Ishikawa (cell line): ENCODE measurements around the gene PLPPR1.

Experiments
- FOXM1 ChIP-seq: IDR thresholded peaks from 2 replicates; pipeline ENCODE4 v1.6.1; 2012; ENCODE audit warnings: low read depth, borderline replicate concordance
- RAD21 ChIP-seq: IDR thresholded peaks from 2 replicates; pipeline ENCODE4 v1.6.1; 2012; ENCODE audit warnings: low read depth
- TF ChIP-seq, protein P1 (sequence below): IDR thresholded peaks from 2 replicates; pipeline ENCODE4 v1.6.1; 2012
- TF ChIP-seq, protein P2 (sequence below): IDR thresholded peaks from 2 replicates; pipeline ENCODE4 v1.6.1; 2012; ENCODE audit warnings: low read depth, mild to moderate bottlenecking

DNA sequence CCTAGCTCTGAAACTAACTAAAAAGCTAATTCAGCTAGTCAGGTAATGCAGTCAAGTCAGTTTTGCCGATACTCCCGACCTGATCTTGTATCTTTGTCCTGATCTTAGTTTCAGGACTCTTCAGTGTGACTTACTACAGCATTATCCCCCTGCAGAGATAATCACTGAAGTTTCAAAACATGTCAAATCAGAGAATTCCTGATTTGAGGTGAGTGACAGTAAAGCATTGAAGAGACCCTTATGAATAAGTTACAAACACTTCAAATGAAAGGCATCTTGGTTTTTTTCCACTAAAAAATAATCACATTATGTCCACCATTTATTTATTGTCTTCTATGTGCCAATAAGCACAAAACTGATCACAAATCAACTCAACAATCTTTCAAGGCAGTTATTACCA lies 308.7 kb downstream of the PLPPR1 start:
- TF ChIP-seq RAD21 (no peak), FOXM1 (no peak)
- TF ChIP-seq, protein P1, sequence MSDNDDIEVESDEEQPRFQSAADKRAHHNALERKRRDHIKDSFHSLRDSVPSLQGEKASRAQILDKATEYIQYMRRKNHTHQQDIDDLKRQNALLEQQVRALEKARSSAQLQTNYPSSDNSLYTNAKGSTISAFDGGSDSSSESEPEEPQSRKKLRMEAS, result no peak
- TF ChIP-seq, protein P2, sequence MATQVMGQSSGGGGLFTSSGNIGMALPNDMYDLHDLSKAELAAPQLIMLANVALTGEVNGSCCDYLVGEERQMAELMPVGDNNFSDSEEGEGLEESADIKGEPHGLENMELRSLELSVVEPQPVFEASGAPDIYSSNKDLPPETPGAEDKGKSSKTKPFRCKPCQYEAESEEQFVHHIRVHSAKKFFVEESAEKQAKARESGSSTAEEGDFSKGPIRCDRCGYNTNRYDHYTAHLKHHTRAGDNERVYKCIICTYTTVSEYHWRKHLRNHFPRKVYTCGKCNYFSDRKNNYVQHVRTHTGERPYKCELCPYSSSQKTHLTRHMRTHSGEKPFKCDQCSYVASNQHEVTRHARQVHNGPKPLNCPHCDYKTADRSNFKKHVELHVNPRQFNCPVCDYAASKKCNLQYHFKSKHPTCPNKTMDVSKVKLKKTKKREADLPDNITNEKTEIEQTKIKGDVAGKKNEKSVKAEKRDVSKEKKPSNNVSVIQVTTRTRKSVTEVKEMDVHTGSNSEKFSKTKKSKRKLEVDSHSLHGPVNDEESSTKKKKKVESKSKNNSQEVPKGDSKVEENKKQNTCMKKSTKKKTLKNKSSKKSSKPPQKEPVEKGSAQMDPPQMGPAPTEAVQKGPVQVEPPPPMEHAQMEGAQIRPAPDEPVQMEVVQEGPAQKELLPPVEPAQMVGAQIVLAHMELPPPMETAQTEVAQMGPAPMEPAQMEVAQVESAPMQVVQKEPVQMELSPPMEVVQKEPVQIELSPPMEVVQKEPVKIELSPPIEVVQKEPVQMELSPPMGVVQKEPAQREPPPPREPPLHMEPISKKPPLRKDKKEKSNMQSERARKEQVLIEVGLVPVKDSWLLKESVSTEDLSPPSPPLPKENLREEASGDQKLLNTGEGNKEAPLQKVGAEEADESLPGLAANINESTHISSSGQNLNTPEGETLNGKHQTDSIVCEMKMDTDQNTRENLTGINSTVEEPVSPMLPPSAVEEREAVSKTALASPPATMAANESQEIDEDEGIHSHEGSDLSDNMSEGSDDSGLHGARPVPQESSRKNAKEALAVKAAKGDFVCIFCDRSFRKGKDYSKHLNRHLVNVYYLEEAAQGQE, result no peak
